TTC549 (cell line): Measurements from ENCODE around the gene MSH3.

Experiments
- FAIRE-seq: peaks from 2 replicates; lab custom pipeline; 2012; peaks lifted over from hg19 to GRCh38; lab: Jason Lieb, UNC

Gene MSH3

DNA sequence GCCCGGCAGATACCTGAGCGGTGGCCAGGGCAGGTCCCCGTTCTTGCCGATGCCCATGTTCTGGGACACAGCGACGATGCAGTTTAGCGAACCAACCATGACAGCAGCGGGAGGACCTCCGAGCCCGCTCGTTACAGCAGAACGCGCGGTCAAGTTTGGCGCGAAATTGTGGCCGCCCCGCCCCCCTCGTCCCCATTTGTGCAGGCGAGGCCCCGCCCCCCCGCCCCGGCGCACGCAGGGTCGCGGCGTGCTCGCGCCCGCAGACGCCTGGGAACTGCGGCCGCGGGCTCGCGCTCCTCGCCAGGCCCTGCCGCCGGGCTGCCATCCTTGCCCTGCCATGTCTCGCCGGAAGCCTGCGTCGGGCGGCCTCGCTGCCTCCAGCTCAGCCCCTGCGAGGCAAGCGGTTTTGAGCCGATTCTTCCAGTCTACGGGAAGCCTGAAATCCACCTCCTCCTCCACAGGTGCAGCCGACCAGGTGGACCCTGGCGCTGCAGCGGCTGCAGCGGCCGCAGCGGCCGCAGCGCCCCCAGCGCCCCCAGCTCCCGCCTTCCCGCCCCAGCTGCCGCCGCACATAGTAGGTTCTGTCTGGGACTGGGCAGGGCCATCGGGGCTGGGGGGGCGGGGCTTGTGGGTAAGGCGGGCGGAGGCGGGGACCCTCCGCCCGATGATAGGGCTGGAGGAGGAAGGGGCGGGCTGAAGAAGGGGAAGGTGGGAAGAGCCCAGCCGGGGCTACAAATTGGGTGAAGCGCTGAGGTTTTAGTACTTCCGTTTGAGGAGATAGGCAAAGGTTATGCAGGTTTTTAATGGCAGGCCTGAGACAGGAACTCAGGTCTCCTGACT lies at the start of gene MSH3, which contains the start of gene DHFR:
MSH3 (plus strand) TSS at position 262 of the 840 bp plus-strand sequence; CDS start at position 338, 76 bp downstream.
DHFR (minus strand) TSS at position 593 of the 840 bp plus-strand sequence; CDS start at position 99, 494 bp downstream.
- FAIRE-seq = no peak

DNA sequence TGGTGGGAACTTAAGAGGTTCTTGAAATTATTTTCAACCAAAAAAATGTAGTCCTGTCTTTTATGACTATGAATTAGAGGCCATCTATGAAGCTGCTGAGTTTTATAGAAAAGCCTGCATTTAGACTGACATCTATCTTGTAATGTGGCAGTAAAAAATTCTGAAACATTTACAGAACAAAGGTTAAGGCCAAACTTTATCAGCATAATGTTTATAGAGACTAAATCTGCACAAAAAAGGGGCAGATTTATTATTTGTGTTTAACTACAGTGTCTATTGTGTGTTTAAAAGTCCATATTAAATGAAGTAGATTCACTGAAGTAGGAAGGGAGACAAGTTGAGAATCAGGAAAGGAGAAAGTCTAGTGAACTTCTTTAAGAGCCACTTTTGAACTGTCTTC lies 47.1 kb upstream of the MSH3 start:
- no peak for FAIRE-seq

DNA sequence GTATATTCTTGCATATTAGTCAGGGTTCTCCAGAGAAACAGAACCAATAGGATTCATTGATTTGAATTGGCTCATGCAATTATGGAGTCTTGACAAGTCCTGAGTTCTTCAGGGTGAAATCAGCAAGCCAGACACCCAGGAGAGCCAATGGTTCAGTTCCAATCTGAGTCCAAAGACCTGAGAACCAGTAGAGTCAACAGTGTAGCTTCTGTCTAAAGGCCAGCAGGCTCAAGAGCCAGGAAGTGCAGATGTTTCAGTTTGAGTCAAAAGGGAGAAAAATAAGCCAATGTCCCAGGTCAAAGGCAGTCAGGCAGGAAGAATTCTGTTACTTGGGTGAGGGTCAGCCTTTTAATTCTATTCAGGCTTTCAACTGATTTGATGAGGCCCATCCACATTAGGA lies 46.6 kb upstream of the MSH3 start:
- FAIRE-seq = no peak

DNA sequence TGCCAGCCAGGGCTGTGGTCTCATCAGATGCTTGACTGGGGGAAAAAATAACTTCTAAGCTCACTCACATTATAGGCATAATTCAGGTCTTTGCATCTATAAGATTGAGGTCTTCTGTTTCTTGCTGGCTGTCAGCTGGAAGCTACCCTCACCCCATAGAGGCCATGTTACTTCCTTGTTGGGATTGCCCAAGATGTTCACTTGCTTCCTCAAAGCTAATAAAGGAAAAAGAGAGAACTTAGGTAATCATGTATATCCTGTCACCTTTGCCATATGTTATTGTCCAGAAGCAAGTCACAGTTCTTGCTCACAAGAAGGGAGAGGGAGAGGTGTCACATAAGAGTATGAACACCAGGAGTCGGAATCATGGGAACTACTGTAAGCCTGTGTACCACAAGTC lies 45.7 kb upstream of the MSH3 start:
- no peak for FAIRE-seq

DNA sequence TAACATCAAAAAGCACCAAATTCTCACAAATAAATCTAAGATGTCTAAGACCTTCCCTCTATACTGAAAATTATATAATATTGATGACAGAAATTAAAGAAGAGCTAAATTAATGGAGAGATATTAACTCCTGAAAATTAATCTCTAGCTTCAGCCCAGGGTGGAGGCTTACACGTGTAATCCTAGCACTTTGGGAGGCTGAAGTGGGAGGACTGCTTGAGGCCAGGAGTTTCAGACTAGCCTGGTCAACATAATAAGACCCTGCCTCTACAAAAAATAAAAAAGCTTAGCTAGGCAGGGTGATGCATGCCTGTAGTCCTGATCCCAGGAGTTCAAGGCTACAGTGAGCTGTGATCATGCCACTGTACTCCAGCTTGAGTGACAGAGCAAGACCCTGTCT lies 44.8 kb upstream of the MSH3 start:
- no peak for FAIRE-seq

DNA sequence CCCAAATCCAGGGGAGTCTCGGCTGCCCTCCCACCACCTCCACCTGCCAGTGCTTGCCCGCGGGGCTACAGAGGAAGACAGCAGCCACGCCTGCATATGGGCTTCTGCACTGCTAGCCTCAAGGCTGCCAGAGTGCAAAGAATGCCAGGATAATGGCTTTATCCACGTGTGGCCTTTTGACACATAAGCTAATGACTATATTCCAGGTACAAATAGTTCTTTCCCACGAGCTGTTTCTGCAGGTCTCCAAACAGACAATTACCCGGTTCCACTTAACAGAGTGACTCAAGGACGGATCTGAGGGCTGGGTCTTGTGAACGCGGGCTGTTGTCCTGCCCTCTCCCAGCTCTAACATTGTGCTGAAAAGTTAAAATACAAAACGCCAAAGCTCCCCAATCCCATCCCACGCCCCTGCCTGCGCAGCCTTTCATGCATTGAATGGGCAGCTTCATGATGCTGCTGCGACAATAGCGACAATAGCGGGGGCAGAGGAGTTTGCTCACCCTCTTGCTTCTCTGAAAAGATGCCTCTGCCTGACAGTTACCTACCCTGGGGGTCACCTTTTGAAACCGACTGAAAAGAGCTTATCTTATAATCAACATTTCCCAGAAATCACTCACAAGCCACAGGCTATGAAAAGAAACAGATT lies 39.1 kb upstream of the MSH3 start:
- no peak for FAIRE-seq

DNA sequence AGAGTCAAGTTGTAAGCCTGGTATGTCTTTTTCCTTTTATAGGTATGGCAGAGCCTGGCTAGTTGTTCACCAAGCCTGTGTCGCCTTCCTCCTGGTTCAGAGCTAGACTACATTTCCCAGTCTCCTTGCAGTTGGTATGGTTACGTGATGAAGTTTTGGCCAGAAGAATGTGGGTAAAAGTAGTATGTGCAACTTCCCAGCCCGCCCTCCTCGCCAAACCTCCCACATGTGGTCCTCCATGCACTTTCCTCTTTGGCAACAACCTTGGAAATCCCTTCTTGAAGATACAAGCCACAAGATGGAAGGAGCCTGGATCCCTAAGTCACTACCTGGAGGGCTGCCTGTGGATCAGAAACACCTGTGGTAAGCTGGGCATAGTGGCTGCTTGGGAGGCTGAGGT lies 36.0 kb upstream of the MSH3 start:
- FAIRE-seq = no peak

DNA sequence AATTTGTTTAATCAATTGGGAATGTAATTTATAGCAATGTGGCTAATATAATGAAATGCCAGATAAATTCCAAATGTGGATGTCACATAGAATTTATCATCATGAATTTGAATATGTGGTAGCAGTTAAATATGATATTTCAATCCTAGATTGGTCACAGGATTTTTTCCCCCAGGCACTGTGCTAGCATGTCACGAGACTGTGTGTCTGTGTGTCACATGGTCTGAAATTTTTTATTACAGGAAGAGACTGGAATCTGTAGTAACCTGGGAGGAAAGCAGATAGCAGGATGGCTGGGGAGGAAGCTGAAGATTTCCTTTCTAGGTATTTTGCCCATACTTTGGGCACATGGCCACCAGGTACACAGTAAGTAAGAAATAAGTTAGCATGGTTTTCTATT lies 35.4 kb upstream of the MSH3 start:
- FAIRE-seq = no peak

DNA sequence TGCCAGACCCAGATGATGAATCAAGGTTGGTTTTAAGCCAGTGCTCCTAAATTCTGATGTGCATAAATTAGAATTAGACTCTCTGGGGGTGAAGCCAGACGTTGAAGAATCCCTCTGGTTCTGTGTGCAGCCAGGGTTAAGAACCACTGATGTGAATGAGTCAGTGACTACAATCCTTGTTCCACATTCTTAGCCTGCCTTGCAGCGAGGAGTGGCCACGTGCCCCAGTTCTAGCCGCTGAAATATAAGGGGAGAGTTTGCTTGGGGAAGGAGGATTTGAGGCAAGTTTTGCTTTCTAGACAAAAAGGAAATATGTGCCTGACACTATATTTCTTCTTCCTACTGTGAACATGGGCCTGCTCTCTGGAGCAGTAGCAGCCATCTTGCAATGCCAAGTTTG lies 34.2 kb upstream of the MSH3 start:
- FAIRE-seq = no peak

DNA sequence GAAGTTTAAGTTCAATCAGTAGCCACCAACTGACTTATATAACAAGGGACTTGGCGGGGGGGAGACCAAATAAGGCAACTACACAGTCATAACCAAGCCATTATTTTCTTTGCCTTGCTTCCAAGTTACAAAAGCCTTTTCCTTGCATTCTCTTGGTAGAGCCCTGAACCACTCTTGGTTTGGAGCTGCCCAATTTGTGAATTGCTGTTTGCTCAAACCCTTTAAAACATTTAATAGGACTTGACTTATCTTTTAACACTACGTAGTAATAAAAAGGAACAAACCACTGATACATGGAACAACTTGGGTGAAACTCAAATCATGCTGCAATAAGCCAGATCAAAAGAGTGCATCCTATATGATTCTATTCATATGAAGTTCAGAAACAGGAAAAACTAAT lies 31.7 kb upstream of the MSH3 start:
- no peak for FAIRE-seq

DNA sequence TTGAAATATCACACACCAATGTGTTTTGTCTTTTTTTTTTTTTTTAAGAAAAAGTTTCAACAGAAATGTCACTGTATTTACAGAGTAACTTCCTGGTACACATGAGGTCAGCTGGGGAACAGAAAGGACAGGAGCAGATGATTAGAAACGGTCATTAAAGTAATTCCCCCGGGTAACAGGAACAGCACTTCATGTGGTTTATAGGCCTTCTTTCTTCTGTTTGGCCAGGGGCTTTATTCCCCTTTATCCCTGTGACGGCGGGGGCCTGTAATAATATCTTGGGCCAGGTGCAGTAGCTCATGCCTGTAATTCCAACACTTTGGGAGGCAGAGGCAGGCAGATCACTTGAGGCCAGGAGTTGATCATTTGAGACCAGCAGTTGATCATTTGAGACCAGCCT lies 30.5 kb upstream of the MSH3 start:
- no peak for FAIRE-seq

DNA sequence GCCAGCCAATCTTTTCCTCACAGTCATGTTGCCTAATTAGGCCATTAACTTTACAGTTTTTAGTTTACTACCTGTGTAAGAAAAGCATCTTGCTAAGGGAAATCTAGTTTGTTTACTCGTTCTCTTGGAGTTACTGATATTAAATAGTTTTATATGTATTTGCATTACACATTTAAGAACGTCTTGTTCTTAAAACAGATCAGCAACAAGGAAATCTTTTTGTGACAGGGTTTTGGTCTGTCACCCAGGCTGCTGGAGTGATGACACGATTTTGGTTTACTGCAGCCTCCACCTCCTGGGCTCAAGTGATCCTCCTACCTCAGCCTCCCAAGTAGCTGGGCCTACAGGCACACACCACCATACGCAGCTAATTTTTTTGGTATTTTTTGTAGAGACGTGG lies 29.2 kb upstream of the MSH3 start:
- no peak for FAIRE-seq

DNA sequence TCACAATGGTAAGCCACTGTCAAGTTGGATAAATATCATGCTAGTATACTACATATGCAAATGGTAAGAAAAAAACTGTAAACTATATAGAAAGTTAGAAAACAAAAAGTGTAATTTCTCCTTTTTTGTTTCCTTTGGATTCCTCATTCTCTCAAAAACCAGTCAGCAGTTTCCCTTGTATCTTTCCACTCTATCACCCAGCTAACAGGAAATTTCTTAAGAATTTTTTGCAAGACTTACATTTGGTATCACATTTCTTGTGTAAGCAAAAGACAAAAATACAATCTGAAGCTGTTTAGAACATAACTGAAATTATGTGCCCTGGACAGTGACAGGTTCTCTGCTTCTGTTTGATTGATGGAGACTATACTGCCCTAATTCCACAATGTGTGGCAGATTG lies 25.2 kb upstream of the MSH3 start:
- FAIRE-seq = no peak

DNA sequence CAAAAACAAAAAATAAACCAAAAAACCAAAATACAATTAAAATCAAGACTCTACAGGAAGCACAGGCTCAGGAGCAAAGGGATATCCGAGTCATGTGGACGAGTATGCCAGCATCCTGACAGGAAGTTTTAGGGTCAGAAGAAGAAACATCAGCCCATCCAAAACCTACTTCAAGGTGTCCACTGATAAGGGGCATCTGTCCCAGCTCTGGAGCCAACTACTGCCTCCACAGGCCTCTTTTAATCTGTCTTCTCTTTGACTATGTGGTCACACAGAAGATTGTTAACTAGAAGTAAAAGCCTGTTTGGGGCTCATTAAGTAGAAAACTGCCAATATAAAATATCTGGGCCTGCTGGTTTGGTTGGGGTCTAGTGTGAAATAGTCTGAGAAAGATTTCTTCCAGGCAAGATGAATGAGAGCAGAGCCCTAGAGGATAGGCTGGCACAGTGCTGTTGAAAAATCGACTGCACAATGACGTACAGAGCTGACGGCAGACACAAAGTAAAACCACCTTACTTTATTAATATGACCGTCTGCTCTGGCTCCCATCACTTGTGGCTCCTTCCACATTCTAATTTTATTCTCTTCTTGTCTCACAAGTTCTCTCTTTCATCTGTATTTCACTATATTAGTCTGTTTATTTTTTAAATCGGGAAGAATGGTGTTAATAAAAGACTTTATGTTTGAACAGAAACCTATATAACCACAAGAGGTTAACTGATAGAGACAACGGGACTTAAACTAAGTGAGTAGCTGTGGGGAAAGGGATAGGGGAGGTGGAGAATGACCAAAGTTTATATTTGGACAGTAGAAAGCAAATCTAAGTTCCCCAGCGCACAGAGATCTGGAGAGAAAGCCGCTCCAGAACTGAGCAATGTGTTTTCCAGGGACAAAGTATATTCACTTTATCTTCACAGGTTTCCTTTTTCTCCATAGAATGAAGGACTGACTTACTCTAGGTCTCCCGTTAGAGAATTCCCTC lies 22.9 kb upstream of the MSH3 start:
- FAIRE-seq = no peak

DNA sequence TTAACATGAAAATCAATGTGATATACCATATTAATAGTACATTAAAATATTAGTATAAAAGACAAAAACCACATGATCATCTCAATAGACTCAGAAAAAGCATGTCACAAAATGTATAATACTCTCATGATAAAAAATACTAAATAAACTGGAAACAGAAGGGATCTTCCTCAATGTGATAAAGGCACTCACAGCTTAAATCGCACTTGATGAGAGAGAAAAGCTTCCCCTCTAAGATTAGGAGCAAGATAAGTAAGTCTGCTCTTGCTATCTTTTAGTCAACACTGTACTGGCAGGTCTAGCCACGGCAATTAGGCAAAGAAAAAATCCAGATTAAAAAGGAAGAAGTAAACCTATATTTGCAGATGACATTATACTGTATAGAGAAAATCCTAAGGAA lies 21.8 kb upstream of the MSH3 start:
- FAIRE-seq = no peak

DNA sequence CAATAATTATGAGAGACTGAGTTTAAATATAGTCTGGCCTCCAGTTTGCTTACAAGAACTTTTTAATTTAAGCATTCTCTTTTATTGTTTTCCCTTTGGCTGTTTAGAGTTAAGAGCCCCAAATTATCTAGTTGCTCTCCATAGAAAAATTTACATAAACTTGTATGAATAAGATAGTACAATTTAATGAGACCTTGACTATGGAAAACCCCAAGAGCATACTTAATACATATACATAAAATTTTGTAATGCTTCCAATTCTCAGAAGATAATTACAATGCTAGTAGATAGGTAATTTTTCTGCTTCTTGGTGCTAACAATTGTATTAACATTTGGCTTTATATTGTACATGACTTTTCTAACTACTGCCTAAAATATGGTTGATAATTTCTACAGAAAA lies 20.3 kb upstream of the MSH3 start:
- FAIRE-seq = no peak

DNA sequence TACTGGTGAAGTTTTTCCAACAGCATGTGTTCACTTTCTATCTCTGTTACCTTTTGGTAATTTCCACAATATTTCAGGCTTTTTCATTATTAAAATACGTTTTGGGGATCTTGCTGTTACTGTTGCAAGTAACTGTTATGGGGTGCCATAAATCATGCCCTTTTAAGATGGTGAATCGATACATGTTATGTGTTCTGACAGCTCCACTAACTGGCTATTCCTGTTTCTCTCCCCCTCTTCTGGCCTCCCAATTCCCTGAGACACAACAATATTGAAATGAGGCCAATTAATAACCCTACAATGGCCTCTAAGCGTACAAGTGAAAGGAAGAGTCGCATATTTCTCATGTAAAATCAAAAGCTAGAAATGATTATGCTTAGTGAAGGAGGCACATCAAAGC lies 13.1 kb upstream of the MSH3 start:
- FAIRE-seq = no peak

DNA sequence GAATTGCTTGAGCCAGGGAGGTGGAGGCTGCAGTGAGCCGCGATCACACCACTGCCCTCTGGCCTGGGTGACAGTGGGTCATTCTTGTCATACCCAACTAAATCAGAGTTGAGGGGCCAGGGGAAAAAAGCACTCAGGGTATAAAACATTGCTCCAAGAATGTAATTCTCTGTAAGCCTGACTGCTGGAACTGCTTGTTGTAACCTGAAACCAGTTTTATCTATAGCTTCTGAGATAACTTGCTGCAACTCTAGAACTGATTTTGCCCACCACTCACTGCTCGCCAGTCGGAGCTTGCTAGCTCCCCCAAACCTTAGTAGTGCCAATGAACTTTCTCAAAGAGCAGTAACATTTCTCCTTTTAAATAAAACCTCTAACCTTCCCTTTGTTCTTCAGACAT lies 9.6 kb upstream of the MSH3 start:
- no peak for FAIRE-seq

DNA sequence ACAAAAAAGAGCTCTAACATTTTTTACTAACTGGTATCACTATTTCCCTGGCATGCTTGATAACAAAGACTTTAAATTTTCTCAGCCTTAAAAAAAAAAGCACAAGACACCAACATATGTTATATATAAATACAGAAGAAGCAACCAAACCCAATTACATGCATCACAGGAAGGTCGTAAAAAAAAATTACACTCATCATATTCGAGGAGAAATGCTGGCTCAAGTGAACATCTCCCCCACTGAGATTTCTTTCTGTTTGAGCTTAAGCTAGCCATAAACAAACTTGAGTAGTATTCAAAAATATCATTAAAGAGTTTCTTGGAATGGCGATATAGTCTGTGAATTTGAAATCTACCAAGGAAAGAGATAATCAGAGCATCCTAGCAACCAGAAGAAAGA lies 7.5 kb upstream of the MSH3 start:
- FAIRE-seq = no peak

DNA sequence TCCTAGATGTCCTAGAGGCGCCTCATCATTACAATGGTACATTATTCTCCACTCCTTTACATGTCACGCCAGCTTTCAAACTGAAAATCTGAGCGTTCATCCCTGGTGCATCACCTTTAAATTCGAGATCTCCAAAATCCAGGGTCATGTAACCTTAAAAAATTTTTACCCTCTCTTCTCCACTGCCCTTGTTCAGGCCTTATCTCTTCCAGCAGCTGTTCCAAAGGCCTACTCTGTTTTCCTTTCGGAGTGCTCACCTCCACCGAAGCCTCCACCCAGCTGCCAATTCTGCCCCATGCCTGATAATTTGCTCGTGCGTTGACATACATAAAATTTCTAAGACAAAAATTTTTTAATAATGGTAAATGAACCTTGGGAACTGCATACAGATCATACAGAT lies 950 bp upstream of the MSH3 start:
- no peak for FAIRE-seq

DNA sequence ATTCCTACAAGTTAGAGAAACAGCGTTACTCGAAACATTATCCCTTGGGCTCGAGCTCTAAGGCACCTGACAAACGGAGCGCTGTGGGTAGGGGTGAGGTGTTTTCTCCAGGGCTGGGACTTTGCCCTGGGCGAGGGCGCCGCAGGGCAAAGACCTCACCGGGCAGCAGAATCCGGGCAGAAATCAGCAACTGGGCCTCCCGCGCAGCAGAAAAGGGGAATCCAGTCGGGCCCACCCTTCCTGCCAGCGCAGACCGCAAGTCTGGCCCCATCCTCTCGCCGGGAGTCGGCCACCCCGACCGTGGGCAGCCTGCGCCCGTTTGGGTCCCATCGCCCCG lies 430 bp upstream of the MSH3 start:
- no peak for FAIRE-seq

DNA sequence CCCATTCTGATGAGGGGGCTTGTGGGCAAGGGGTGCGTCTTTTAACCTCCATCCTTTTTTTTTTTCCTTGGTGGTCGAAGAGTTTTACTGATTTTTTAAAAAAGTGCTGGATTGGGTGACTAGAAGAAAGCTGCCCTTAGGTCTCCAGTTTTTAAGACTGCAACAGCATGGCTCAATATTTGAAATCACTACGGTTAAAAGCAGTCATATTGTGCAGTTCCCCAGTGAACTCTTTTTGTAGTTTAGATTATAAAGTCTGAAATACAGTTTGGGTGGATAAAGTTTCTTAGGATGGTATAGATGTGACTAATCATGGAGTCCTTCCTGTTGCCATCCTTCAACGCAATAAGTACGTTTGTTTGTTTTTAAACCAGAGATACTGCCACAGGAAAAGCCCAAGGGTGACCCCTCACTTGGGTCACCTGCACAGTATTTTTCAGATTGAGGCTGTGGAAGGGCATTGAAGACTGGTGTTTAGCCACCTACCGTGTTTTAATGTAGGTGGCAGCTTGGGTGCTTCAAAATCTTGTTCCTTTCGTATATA lies 851 bp downstream of the MSH3 start:
- no peak for FAIRE-seq

DNA sequence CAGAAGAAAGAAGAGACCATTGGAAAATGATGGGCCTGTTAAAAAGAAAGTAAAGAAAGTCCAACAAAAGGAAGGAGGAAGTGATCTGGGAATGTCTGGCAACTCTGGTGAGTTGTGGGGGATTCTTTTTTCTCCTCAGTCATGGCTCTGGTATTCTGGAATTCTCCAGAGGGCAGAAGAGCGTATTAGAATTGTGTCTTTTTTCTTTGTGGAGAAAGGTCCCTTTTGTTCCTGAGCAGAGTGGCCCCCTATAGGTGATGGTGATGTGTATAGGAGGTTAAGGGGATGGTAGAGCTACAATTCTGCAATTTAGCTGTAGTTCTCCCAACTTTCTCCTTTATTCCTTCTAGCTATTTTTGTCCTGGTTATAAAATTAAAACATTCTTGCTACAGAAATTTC lies 2.0 kb downstream of the MSH3 start:
- FAIRE-seq = no peak
